Neural cell (in vitro differentiated cells): Measurements from ENCODE around the gene TPSAB1. TPM values are rescaled to one million over a fixed set of nuclear protein-coding genes. Genes with fewer than 3 reads are reported as not detected.
A peak's percentile ranks its signal among the peaks of the same experiment; 100 is the strongest.

Experiments used
- H2AFZ ChIP-seq: fragments of 200-600, 300-800 bp; sonication (generic), shearing (Covaris generic); 2 replicates; pipeline ENCODE4 v1.6.0; 2014; ENCODE audit warnings: low read depth, mild to moderate bottlenecking, antibody characterized with exemption, low read length, moderate library complexity
- H3F3A ChIP-seq: fragments of 200-600 bp; shearing (Covaris generic); 2 replicates; pipeline ENCODE4 v1.6.1; 2016; ENCODE audit warnings: mild to moderate bottlenecking, moderate library complexity, mixed read lengths, antibody characterized with exemption, low read length; ENCODE audit not compliant: insufficient read depth, poor library complexity, severe bottlenecking
- H3K27ac ChIP-seq: fragments of 200-600, 300-800 bp; sonication (generic), shearing (Covaris generic); 2 replicates; pipeline ENCODE4 v1.5.1; 2014; ENCODE audit warnings: mild to moderate bottlenecking, low read length, moderate library complexity
- H3K27me3 ChIP-seq: fragments of 300-800, 200-600 bp; sonication (generic), shearing (Covaris generic); 2 replicates; pipeline ENCODE4 v1.6.0; 2014; ENCODE audit warnings: mild to moderate bottlenecking, low read depth, low read length, moderate library complexity; ENCODE audit not compliant: insufficient read depth
- H3K36me3 ChIP-seq: fragments of 300-800, 200-600 bp; sonication (generic), shearing (Covaris generic); 2 replicates; pipeline ENCODE4 v1.5.1; 2014; ENCODE audit warnings: mild to moderate bottlenecking, antibody characterized with exemption, low read length, moderate library complexity; ENCODE audit not compliant: insufficient read depth
- H3K4me2 ChIP-seq: fragments of 300-800, 200-600 bp; sonication (generic), shearing (Covaris generic); 2 replicates; pipeline ENCODE4 v1.6.0; 2014; ENCODE audit warnings: mild to moderate bottlenecking, low read length
- H3K4me3 ChIP-seq: fragments of 300-800, 200-600 bp; sonication (generic), shearing (Covaris generic); 2 replicates; pipeline ENCODE4 v1.5.1; 2014; ENCODE audit warnings: mild to moderate bottlenecking, low read length, moderate library complexity
- H3K79me2 ChIP-seq: fragments of 200-600 bp; shearing (Covaris generic); replicated peaks from 2 replicates; pipeline ENCODE4 v1.6.0; 2014; ENCODE audit warnings: mild to moderate bottlenecking, low read length, moderate library complexity; ENCODE audit not compliant: insufficient read depth
- H3K9ac ChIP-seq: fragments of 300-800, 200-600 bp; sonication (generic), shearing (Covaris generic); 2 replicates; pipeline ENCODE4 v1.6.1; 2016; ENCODE audit warnings: mild to moderate bottlenecking, low read length, mixed read lengths
- H3K9me2 ChIP-seq: fragments of 200-600 bp; shearing (Covaris generic); 2 replicates; pipeline ENCODE4 v1.6.1; 2016; ENCODE audit warnings: mild to moderate bottlenecking, low read length, mixed read lengths; ENCODE audit not compliant: insufficient read depth
- H3K9me3 ChIP-seq: fragments of 200-600, 300-800 bp; sonication (generic), shearing (Covaris generic); 2 replicates; pipeline ENCODE4 v1.6.1; 2016; ENCODE audit warnings: mild to moderate bottlenecking, mixed run types, low read length, moderate library complexity, mixed read lengths
- H4K20me1 ChIP-seq: fragments of 200-600 bp; shearing (Covaris generic); 2 replicates; pipeline ENCODE4 v1.6.1; 2016; ENCODE audit warnings: mild to moderate bottlenecking, mixed run types; ENCODE audit not compliant: insufficient read depth
- EP300 ChIP-seq: fragments of 450-650 bp; conservative IDR thresholded peaks from 2 replicates; pipeline ENCODE4 v1.6.1; 2014; ENCODE audit warnings: antibody characterized with exemption, mild to moderate bottlenecking, moderate library complexity; ENCODE audit not compliant: poor library complexity, severe bottlenecking
- EZH2 ChIP-seq: fragments of 200-600, 300-800 bp; shearing (Covaris generic), sonication (generic); IDR thresholded peaks from 2 replicates; pipeline ENCODE4 v1.6.1; 2014; ENCODE audit warnings: antibody characterized with exemption, low read length, borderline replicate concordance, mild to moderate bottlenecking; ENCODE audit not compliant: insufficient read depth, poor library complexity, severe bottlenecking
- MXI1 ChIP-seq: fragments of 450-650 bp; conservative IDR thresholded peaks from 2 replicates; pipeline ENCODE4 v1.6.1; 2014; ENCODE audit warnings: antibody characterized with exemption, mild to moderate bottlenecking; ENCODE audit not compliant: poor library complexity, severe bottlenecking
- POLR2AphosphoS5 ChIP-seq: IDR thresholded peaks from 2 replicates; pipeline ENCODE4 v1.6.1; 2012
- RAD21 ChIP-seq: fragments of 450-650 bp; conservative IDR thresholded peaks from 2 replicates; pipeline ENCODE4 v1.6.1; 2014; ENCODE audit warnings: antibody characterized with exemption, mild to moderate bottlenecking, moderate library complexity
- SMC3 ChIP-seq: fragments of 450-650 bp; conservative IDR thresholded peaks from 2 replicates; pipeline ENCODE4 v1.6.1; 2014; ENCODE audit warnings: antibody characterized with exemption, mild to moderate bottlenecking, moderate library complexity; ENCODE audit not compliant: poor library complexity
- TAF1 ChIP-seq: IDR thresholded peaks from 2 replicates; pipeline ENCODE4 v1.6.1; 2012; ENCODE audit warnings: low read depth
- polyA plus RNA-seq: library from polyadenylated mRNA; depleted of rRNA; stranded (reverse); fragments of >200 nt; gene quantifications from 2 replicates; pipeline ENCODE4 v1.2.3, GENCODE V29; 2014
- TF ChIP-seq, protein P1 (sequence below): fragments of 450-650 bp; IDR thresholded peaks from 2 replicates; pipeline ENCODE4 v1.5.1; 2014; ENCODE audit warnings: antibody characterized with exemption, mild to moderate bottlenecking, moderate library complexity; ENCODE audit not compliant: poor library complexity, severe bottlenecking
- TF ChIP-seq, protein P2 (sequence below): IDR thresholded peaks from 2 replicates; pipeline ENCODE4 v1.6.1; 2012; ENCODE audit warnings: borderline replicate concordance

TPSAB1 gene
- polyA plus RNA-seq, 1 donor from 2014 or later, result not detected

GRCh38 chr16:1194665-1195392 lies 45.7 kb upstream of the TPSAB1 start:
- H3K9me3 ChIP-seq, result no peaks in the 10 kb centered on the region
- no peaks in the 10 kb centered on the region for H3K36me3 ChIP-seq
- no peak overlapping the region for H3K9ac ChIP-seq
- H3F3A ChIP-seq, result no peaks in the 10 kb centered on the region
- no peak overlapping the region for H3K4me2 ChIP-seq
- no peak overlapping the region for H3K4me3 ChIP-seq
- no peaks in the 10 kb centered on the region for H3K27me3 ChIP-seq
- no peaks in the 10 kb centered on the region for H4K20me1 ChIP-seq
- H2AFZ ChIP-seq, result no peak overlapping the region
- H3K27ac ChIP-seq, result no peak overlapping the region
- H3K9me2 ChIP-seq, result no peaks in the 10 kb centered on the region
- TF ChIP-seq SMC3, result peak; percentile 84
- no peak for TF ChIP-seq POLR2AphosphoS5
- TF ChIP-seq RAD21, result peak; percentile 76
- TF ChIP-seq MXI1, result no peak
- TF ChIP-seq, protein P1, sequence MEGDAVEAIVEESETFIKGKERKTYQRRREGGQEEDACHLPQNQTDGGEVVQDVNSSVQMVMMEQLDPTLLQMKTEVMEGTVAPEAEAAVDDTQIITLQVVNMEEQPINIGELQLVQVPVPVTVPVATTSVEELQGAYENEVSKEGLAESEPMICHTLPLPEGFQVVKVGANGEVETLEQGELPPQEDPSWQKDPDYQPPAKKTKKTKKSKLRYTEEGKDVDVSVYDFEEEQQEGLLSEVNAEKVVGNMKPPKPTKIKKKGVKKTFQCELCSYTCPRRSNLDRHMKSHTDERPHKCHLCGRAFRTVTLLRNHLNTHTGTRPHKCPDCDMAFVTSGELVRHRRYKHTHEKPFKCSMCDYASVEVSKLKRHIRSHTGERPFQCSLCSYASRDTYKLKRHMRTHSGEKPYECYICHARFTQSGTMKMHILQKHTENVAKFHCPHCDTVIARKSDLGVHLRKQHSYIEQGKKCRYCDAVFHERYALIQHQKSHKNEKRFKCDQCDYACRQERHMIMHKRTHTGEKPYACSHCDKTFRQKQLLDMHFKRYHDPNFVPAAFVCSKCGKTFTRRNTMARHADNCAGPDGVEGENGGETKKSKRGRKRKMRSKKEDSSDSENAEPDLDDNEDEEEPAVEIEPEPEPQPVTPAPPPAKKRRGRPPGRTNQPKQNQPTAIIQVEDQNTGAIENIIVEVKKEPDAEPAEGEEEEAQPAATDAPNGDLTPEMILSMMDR, result peak; percentile 72
- no peaks in the 10 kb centered on the region for H3K79me2 ChIP-seq

GRCh38 chr16:1195393-1195666 lies 45.2 kb upstream of the TPSAB1 start:
- Histone ChIP-seq H3K4me3 (no peak overlapping the region), H3F3A (no peaks in the 10 kb centered on the region), H3K9ac (no peak overlapping the region), H3K9me3 (no peaks in the 10 kb centered on the region), H3K4me2 (no peak overlapping the region), H3K27ac (no peak overlapping the region), H3K27me3 (no peaks in the 10 kb centered on the region), H3K79me2 (no peaks in the 10 kb centered on the region), H2AFZ (no peak overlapping the region), H3K36me3 (no peaks in the 10 kb centered on the region), H3K9me2 (no peaks in the 10 kb centered on the region), H4K20me1 (no peaks in the 10 kb centered on the region)
- no peak for TF ChIP-seq SMC3
- no peak for TF ChIP-seq EZH2
- TF ChIP-seq EP300, result no peak
- no peak for TF ChIP-seq RAD21
- TF ChIP-seq POLR2AphosphoS5, result no peak
- TF ChIP-seq MXI1, result no peak
- TF ChIP-seq, protein P2, sequence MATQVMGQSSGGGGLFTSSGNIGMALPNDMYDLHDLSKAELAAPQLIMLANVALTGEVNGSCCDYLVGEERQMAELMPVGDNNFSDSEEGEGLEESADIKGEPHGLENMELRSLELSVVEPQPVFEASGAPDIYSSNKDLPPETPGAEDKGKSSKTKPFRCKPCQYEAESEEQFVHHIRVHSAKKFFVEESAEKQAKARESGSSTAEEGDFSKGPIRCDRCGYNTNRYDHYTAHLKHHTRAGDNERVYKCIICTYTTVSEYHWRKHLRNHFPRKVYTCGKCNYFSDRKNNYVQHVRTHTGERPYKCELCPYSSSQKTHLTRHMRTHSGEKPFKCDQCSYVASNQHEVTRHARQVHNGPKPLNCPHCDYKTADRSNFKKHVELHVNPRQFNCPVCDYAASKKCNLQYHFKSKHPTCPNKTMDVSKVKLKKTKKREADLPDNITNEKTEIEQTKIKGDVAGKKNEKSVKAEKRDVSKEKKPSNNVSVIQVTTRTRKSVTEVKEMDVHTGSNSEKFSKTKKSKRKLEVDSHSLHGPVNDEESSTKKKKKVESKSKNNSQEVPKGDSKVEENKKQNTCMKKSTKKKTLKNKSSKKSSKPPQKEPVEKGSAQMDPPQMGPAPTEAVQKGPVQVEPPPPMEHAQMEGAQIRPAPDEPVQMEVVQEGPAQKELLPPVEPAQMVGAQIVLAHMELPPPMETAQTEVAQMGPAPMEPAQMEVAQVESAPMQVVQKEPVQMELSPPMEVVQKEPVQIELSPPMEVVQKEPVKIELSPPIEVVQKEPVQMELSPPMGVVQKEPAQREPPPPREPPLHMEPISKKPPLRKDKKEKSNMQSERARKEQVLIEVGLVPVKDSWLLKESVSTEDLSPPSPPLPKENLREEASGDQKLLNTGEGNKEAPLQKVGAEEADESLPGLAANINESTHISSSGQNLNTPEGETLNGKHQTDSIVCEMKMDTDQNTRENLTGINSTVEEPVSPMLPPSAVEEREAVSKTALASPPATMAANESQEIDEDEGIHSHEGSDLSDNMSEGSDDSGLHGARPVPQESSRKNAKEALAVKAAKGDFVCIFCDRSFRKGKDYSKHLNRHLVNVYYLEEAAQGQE, result no peak
- no peak for TF ChIP-seq TAF1
- TF ChIP-seq, protein P1, result no peak
